GM23338 (cell line): ENCODE data around the gene CALCR. TPM values are rescaled to one million over a fixed set of nuclear protein-coding genes. Genes with fewer than 3 reads are reported as not detected.
"Not testable (repeated sequence)": the region's sequence is repeated elsewhere in the genome, so short reads cannot be mapped to it uniquely, and the experiment has no call there.

Source experiments
- ATAC-seq: fragments of 200-7000 bp; cut with Tn5 transposase; 3 replicates; pipeline ENCODE4 v1.9.1; 2020
- DNase-seq: peaks from one replicate; pipeline ENCODE4 v3.0.0-alpha.2; 2015; ENCODE audit warnings: low spot score
- H2AFZ ChIP-seq: fragments of 200-600 bp; sonication (generic); 2 replicates; pipeline ENCODE4 v1.8.0; 2016; ENCODE audit warnings: antibody characterized with exemption, mild to moderate bottlenecking, moderate library complexity
- H3F3A ChIP-seq: fragments of 200-600 bp; sonication (generic); replicated peaks from 2 replicates; pipeline ENCODE4 v1.8.0; 2017; ENCODE audit warnings: antibody characterized with exemption, mixed run types, low read depth
- H3K27ac ChIP-seq: fragments of 200-600 bp; sonication (generic); 2 replicates; pipeline ENCODE4 v1.6.1; 2016; ENCODE audit warnings: low read depth
- H3K27me3 ChIP-seq: fragments of 200-600 bp; sonication (generic); 2 replicates; pipeline ENCODE4 v1.8.0; 2016; ENCODE audit warnings: mild to moderate bottlenecking, mixed run types, moderate library complexity; ENCODE audit not compliant: insufficient read depth
- H3K36me3 ChIP-seq: fragments of 200-600 bp; sonication (generic); 2 replicates; pipeline ENCODE4 v1.8.0; 2016; ENCODE audit warnings: mild to moderate bottlenecking; ENCODE audit not compliant: insufficient read depth
- H3K4me1 ChIP-seq: fragments of 200-600 bp; sonication (generic); 2 replicates; pipeline ENCODE4 v1.8.0; 2016; ENCODE audit warnings: mild to moderate bottlenecking, moderate library complexity; ENCODE audit not compliant: insufficient read depth
- H3K4me2 ChIP-seq: fragments of 200-600 bp; sonication (generic); 2 replicates; pipeline ENCODE4 v1.7.1; 2017; ENCODE audit warnings: mixed run types
- H3K4me3 ChIP-seq: fragments of 200-600 bp; sonication (generic); 2 replicates; pipeline ENCODE4 v1.6.1; 2016; ENCODE audit warnings: mixed run types
- H3K79me2 ChIP-seq: fragments of 200-600 bp; sonication (generic); replicated peaks from 2 replicates; pipeline ENCODE4 v1.8.0; 2017; ENCODE audit warnings: mild to moderate bottlenecking; ENCODE audit not compliant: insufficient read depth
- H3K9me2 ChIP-seq: fragments of 200-600 bp; sonication (generic); 2 replicates; pipeline ENCODE4 v1.8.0; 2017; ENCODE audit not compliant: insufficient read depth
- H4K20me1 ChIP-seq: fragments of 200-600 bp; sonication (generic); replicated peaks from 2 replicates; pipeline ENCODE4 v1.8.0; 2017; ENCODE audit warnings: mild to moderate bottlenecking; ENCODE audit not compliant: insufficient read depth
- H3K27ac Mint-ChIP-seq: 2 replicates; pipeline ENCODE4 v1.8.0; 2020; ENCODE audit warnings: inconsistent platforms, mild to moderate bottlenecking, moderate library complexity, mixed read lengths
- H3K27me3 Mint-ChIP-seq: 3 replicates; pipeline ENCODE4 v1.8.0; 2022; ENCODE audit warnings: low read depth, mild to moderate bottlenecking, moderate library complexity, mixed read lengths, inconsistent platforms; ENCODE audit not compliant: insufficient read depth, poor library complexity
- H3K36me3 Mint-ChIP-seq: 3 replicates; pipeline ENCODE4 v1.8.0; 2021; ENCODE audit warnings: low read depth, mild to moderate bottlenecking, inconsistent platforms, moderate library complexity, mixed read lengths
- H3K4me1 Mint-ChIP-seq: 3 replicates; pipeline ENCODE4 v1.8.0; 2020; ENCODE audit warnings: mild to moderate bottlenecking, inconsistent platforms, mixed read lengths
- H3K4me3 Mint-ChIP-seq: 3 replicates; pipeline ENCODE4 v1.8.0; 2021; ENCODE audit warnings: moderate library complexity, mild to moderate bottlenecking, inconsistent platforms, mixed read lengths
- H3K9me3 Mint-ChIP-seq: 3 replicates; pipeline ENCODE4 v1.8.0; 2020; ENCODE audit warnings: moderate library complexity, mild to moderate bottlenecking, inconsistent platforms, mixed read lengths
- CTCF ChIP-seq, 2 experiments: fragments of 200-600 bp in 1 of 2; sonication (generic) in 1 of 2; conservative IDR thresholded peaks; 2 replicates each; pipeline versions ENCODE4 v1.5.1 to v1.6.1; 2016 to 2017; ENCODE audit warnings: antibody characterized with exemption in 2 of 2, low read depth in 2 of 2, mild to moderate bottlenecking in 2 of 2, moderate library complexity in 1 of 2
- ETS1 ChIP-seq: IDR thresholded peaks from 2 replicates; pipeline ENCODE4 v1.6.1; 2016; ENCODE audit warnings: antibody characterized with exemption
- JUNB ChIP-seq: IDR thresholded peaks from one replicate; pipeline ENCODE4 v1.6.1; 2016; ENCODE audit warnings: antibody characterized with exemption; ENCODE audit not compliant: unreplicated experiment
- NANOG ChIP-seq: IDR thresholded peaks from 2 replicates; pipeline ENCODE4 v1.6.1; 2016; ENCODE audit warnings: antibody characterized with exemption, borderline replicate concordance
- ZNF331 ChIP-seq: fragments of 250-450 bp; sonication (Bioruptor Pico); IDR thresholded peaks from 2 replicates; pipeline ENCODE4 v1.5.0; 2020; ENCODE audit warnings: low read depth, mild to moderate bottlenecking, moderate library complexity
- polyA plus RNA-seq: library from polyadenylated mRNA; unstranded; fragments of >200 nt; fragmentation: Nextera tagmentation; extraction: Ambion mirVana; gene quantifications from 2 replicates; pipeline ENCODE4 v1.2.1, GENCODE V29; 2016
- total RNA-seq: library from RNA; depleted of rRNA; stranded (reverse); fragments of >200 nt; shearing (Covaris generic); gene quantifications from 2 replicates; pipeline ENCODE4 v1.2.3, GENCODE V29; 2014
- TF ChIP-seq, protein P1 (sequence below): fragments of 250-450 bp; sonication (Bioruptor Pico); IDR thresholded peaks from 2 replicates; pipeline ENCODE4 v1.5.0; 2020; ENCODE audit warnings: mild to moderate bottlenecking, moderate library complexity

CALCR gene
- total and polyA plus RNA-seq, 2 experiments from 2014 or later: 0.32 to 1.6 TPM

- H3K4me1 ChIP-seq: no peaks in the 10 kb centered on the region
- H3K27me3 Mint-ChIP-seq: peaks cover 6% of the 10 kb centered on the region
- no peaks in the 10 kb centered on the region for H3K36me3 ChIP-seq
- ATAC-seq (no peak), DNase-seq (no peak)
- no peaks in the 10 kb centered on the region for H4K20me1 ChIP-seq
- no peaks in the 10 kb centered on the region for H3F3A ChIP-seq
- H3K9me3 Mint-ChIP-seq: peaks cover 25% of the 10 kb centered on the region; the same call in 2 of the 3 replicates
- H3K27ac Mint-ChIP-seq: no peak overlapping the region
- H2AFZ ChIP-seq: no peak overlapping the region
- H3K9me2 ChIP-seq: no peaks in the 10 kb centered on the region
- H3K36me3 Mint-ChIP-seq: peaks cover 17% of the 10 kb centered on the region
- H3K27me3 ChIP-seq: no peaks in the 10 kb centered on the region
- peak overlapping the region; percentile 21 for H3K4me3 ChIP-seq
- peak overlapping the region; percentile 46 for H3K4me2 ChIP-seq
- H3K27ac ChIP-seq: no peak overlapping the region
- TF ChIP-seq NANOG (no peak), JUNB (no peak), CTCF (conservative IDR thresholded peaks at IDR 0.05; ENCODE audit: low read depth in 2 of 2) (no peak), ZNF331 (CRISPR knock-in tag) (no peak), ETS1 (no peak)
- TF ChIP-seq, protein P1, sequence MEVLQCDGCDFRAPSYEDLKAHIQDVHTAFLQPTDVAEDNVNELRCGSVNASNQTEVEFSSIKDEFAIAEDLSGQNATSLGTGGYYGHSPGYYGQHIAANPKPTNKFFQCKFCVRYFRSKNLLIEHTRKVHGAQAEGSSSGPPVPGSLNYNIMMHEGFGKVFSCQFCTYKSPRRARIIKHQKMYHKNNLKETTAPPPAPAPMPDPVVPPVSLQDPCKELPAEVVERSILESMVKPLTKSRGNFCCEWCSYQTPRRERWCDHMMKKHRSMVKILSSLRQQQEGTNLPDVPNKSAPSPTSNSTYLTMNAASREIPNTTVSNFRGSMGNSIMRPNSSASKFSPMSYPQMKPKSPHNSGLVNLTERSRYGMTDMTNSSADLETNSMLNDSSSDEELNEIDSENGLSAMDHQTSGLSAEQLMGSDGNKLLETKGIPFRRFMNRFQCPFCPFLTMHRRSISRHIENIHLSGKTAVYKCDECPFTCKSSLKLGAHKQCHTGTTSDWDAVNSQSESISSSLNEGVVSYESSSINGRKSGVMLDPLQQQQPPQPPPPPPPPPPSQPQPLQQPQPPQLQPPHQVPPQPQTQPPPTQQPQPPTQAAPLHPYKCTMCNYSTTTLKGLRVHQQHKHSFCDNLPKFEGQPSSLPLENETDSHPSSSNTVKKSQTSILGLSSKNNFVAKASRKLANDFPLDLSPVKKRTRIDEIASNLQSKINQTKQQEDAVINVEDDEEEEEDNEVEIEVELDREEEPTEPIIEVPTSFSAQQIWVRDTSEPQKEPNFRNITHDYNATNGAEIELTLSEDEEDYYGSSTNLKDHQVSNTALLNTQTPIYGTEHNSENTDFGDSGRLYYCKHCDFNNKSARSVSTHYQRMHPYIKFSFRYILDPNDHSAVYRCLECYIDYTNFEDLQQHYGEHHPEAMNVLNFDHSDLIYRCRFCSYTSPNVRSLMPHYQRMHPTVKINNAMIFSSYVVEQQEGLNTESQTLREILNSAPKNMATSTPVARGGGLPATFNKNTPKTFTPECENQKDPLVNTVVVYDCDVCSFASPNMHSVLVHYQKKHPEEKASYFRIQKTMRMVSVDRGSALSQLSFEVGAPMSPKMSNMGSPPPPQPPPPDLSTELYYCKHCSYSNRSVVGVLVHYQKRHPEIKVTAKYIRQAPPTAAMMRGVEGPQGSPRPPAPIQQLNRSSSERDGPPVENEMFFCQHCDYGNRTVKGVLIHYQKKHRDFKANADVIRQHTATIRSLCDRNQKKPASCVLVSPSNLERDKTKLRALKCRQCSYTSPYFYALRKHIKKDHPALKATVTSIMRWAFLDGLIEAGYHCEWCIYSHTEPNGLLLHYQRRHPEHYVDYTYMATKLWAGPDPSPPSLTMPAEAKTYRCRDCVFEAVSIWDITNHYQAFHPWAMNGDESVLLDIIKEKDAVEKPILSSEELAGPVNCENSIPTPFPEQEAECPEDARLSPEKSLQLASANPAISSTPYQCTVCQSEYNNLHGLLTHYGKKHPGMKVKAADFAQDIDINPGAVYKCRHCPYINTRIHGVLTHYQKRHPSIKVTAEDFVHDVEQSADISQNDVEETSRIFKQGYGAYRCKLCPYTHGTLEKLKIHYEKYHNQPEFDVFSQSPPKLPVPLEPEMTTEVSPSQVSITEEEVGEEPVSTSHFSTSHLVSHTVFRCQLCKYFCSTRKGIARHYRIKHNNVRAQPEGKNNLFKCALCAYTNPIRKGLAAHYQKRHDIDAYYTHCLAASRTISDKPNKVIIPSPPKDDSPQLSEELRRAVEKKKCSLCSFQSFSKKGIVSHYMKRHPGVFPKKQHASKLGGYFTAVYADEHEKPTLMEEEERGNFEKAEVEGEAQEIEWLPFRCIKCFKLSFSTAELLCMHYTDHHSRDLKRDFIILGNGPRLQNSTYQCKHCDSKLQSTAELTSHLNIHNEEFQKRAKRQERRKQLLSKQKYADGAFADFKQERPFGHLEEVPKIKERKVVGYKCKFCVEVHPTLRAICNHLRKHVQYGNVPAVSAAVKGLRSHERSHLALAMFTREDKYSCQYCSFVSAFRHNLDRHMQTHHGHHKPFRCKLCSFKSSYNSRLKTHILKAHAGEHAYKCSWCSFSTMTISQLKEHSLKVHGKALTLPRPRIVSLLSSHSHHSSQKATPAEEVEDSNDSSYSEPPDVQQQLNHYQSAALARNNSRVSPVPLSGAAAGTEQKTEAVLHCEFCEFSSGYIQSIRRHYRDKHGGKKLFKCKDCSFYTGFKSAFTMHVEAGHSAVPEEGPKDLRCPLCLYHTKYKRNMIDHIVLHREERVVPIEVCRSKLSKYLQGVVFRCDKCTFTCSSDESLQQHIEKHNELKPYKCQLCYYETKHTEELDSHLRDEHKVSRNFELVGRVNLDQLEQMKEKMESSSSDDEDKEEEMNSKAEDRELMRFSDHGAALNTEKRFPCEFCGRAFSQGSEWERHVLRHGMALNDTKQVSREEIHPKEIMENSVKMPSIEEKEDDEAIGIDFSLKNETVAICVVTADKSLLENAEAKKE (CRISPR knock-in tag): no peak
- H3K4me1 Mint-ChIP-seq: peaks cover 6% of the 10 kb centered on the region
- H3K79me2 ChIP-seq: peaks cover 8% of the 10 kb centered on the region; the same call in 1 of the 2 replicates
- H3K4me3 Mint-ChIP-seq: peak overlapping the region; percentile 42; the same call in 2 of the 3 replicates
Observed at GRCh38 chr7:93592588-93593266, 18.2 kb upstream of the CALCR start.

- not testable (repeated sequence) for H3K27me3 Mint-ChIP-seq, H3K79me2 ChIP-seq, H3K36me3 ChIP-seq, H3K4me1 ChIP-seq, DNase-seq, H3F3A ChIP-seq, H3K9me2 ChIP-seq, ATAC-seq, H2AFZ ChIP-seq, H3K27me3 ChIP-seq, H4K20me1 ChIP-seq, H3K27ac ChIP-seq, H3K4me1 Mint-ChIP-seq
- Mint-ChIP-seq H3K27ac (peak overlapping the region; percentile 56; the same call in 1 of the 2 replicates), H3K36me3 (peaks cover 20% of the 10 kb centered on the region), H3K4me3 (peak overlapping the region; percentile 25; the same call in 2 of the 3 replicates), H3K9me3 (peaks cover 35% of the 10 kb centered on the region; the same call in 2 of the 3 replicates)
- peak overlapping the region; percentile 21 for H3K4me3 ChIP-seq
- peak overlapping the region; percentile 46 for H3K4me2 ChIP-seq
Observed at GRCh38 chr7:93591224-93592050, 16.9 kb upstream of the CALCR start.
